CD8-positive, alpha-beta memory T cell (primary cell): ENCODE measurements around the gene TYRP1. TPM values are rescaled to one million over a fixed set of nuclear protein-coding genes. Genes with fewer than 3 reads are reported as not detected.

Source experiments
- CTCF ChIA-PET: fragments of 350-600 bp; sonication (Branson Sonifier 250); formaldehyde crosslinking; loops from one replicate; lab custom pipeline; 2021; ENCODE audit warnings: antibody characterized with exemption; lab: Charles Lee
- POLR2A ChIA-PET: fragments of 350-600 bp; sonication (Branson Sonifier 250); formaldehyde crosslinking; loops from one replicate; lab custom pipeline; 2021; ENCODE audit warnings: antibody characterized with exemption; lab: Charles Lee
- DNase-seq, 5 donors: peaks; one replicate each; pipeline versions ENCODE4 v3.0.0 to v3.0.0-alpha.2; 2020 to 2022; ENCODE audit warnings: mixed read lengths in 1 of 5
- H3K27ac ChIP-seq: one replicate; pipeline ENCODE4 v1.7.0; 2013; ENCODE audit warnings: low read depth, mild to moderate bottlenecking, low read length, moderate library complexity
- H3K27me3 ChIP-seq: 2 replicates; pipeline ENCODE4 v1.7.0; 2013; ENCODE audit warnings: low read length, mild to moderate bottlenecking; ENCODE audit not compliant: insufficient read depth, poor library complexity, severe bottlenecking
- H3K36me3 ChIP-seq: 2 replicates; pipeline ENCODE4 v1.7.0; 2013; ENCODE audit warnings: mild to moderate bottlenecking, low read length, moderate library complexity; ENCODE audit not compliant: insufficient read depth
- H3K4me1 ChIP-seq: 2 replicates; pipeline ENCODE4 v1.7.0; 2013; ENCODE audit warnings: mild to moderate bottlenecking, low read length, moderate library complexity; ENCODE audit not compliant: insufficient read depth
- H3K4me3 ChIP-seq: 2 replicates; pipeline ENCODE4 v1.7.0; 2013; ENCODE audit warnings: mild to moderate bottlenecking, low read length
- H3K9me3 ChIP-seq: 2 replicates; pipeline ENCODE4 v1.7.0; 2013; ENCODE audit warnings: mild to moderate bottlenecking, low read length
- H3K27ac Mint-ChIP-seq, 8 donors: one replicate each; pipeline ENCODE4 v1.8.0; 2020 to 2021; ENCODE audit warnings: mixed read lengths in 8 of 8, mild to moderate bottlenecking in 6 of 8, inconsistent platforms in 3 of 8, moderate library complexity in 3 of 8
- H3K27me3 Mint-ChIP-seq, 2 donors: one replicate each; pipeline ENCODE4 v1.8.0; 2020 to 2021; ENCODE audit warnings: mixed read lengths in 2 of 2, mild to moderate bottlenecking in 1 of 2, moderate library complexity in 1 of 2
- H3K36me3 Mint-ChIP-seq, 3 donors: one replicate each; pipeline ENCODE4 v1.8.0; 2020 to 2021; ENCODE audit warnings: mixed read lengths in 3 of 3, inconsistent platforms in 1 of 3, mild to moderate bottlenecking in 1 of 3
- H3K4me1 Mint-ChIP-seq, 3 donors: one replicate each; pipeline ENCODE4 v1.8.0; 2020 to 2021; ENCODE audit warnings: mixed read lengths in 3 of 3, inconsistent platforms in 1 of 3, mild to moderate bottlenecking in 1 of 3
- H3K4me3 Mint-ChIP-seq, 7 donors: one replicate each; pipeline ENCODE4 v1.8.0; 2020 to 2021; ENCODE audit warnings: mixed read lengths in 7 of 7, mild to moderate bottlenecking in 6 of 7, moderate library complexity in 4 of 7, inconsistent platforms in 2 of 7
- H3K9me3 Mint-ChIP-seq, 5 donors: one replicate each; pipeline ENCODE4 v1.8.0; 2020 to 2022; ENCODE audit warnings: mixed read lengths in 5 of 5, mild to moderate bottlenecking in 3 of 5, moderate library complexity in 2 of 5, inconsistent platforms in 1 of 5
- polyA plus RNA-seq: library from polyadenylated mRNA; unstranded; fragments of 300-500 nt; fragmentation: Illumina TruSeq; gene quantifications from one replicate; pipeline ENCODE4 v1.2.3, GENCODE V29; 2021
- total RNA-seq, 2 experiments: library from RNA; stranded (reverse); gene quantifications; one replicate each; pipeline ENCODE4 v1.2.3, GENCODE V29; 2021

TYRP1 gene
- total and polyA plus RNA-seq, 3 experiments from 2014 or later, result not detected

DNA sequence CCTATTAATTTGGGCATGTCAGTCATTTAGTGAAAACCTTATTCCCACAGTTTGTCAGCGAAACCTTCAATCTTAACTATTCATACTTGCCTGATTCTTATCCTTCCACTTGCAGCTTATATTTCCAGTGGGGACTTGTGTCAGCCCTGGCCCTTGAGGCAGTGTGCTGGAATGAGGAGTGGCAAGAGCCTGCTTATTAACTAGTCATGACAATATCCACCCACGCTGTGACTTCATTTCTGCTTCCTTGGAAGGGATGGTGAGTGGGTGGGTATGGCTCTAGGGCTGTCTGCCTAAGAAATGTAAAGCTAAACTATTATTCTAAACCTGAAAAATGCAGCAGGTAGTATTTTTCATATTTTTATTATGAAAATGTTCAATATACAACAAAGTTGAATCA lies 47.7 kb downstream of the TYRP1 start:
- ChIA-PET POLR2A (no interaction called here), CTCF (no interaction called here)

DNA sequence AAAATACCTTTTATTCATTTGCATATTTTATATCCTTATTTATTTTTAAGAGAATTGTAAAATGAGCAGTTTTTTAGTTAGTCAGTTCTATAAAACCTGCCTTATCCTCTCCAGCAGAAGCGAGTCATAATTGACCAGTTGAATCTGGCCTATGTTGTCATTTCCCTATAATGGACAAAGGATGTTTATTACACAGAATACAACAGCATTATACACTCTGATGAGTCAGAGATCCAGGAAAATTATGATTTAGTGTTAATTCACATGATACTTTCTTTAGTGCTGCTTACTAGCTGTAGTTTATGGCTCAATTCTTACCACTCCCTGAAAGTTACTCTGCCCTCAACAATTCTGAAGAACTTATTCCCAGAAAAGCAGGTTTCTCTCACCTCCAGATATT lies 54.8 kb downstream of the TYRP1 start:
- H3K36me3 Mint-ChIP-seq, result no peaks in the 10 kb centered on the region
- peaks cover 16 to 35% (median 21%) of the 10 kb centered on the region in 5 donors for H3K9me3 Mint-ChIP-seq
- no peaks in the 10 kb centered on the region for H3K27me3 ChIP-seq
- H3K27me3 Mint-ChIP-seq, result no peaks in the 10 kb centered on the region
- H3K9me3 ChIP-seq, result no peaks in the 10 kb centered on the region
- no peaks in the 10 kb centered on the region for H3K4me1 Mint-ChIP-seq
- H3K27ac ChIP-seq, result no peak overlapping the region
- no peak overlapping the region for H3K4me3 Mint-ChIP-seq
- no peak for DNase-seq
- ChIA-PET CTCF (no interaction called here), POLR2A (no interaction called here)
- no peaks in the 10 kb centered on the region for H3K36me3 ChIP-seq
- no peak overlapping the region for H3K27ac Mint-ChIP-seq
- no peaks in the 10 kb centered on the region for H3K4me1 ChIP-seq
- H3K4me3 ChIP-seq, result no peak overlapping the region

More for the DNA sequence above, 47.7 kb downstream of the TYRP1 start:
- Histone ChIP-seq H3K36me3 (no peaks in the 10 kb centered on the region), H3K9me3 (no peaks in the 10 kb centered on the region), H3K27ac (no peak overlapping the region), H3K27me3 (no peaks in the 10 kb centered on the region), H3K4me1 (no peaks in the 10 kb centered on the region), H3K4me3 (no peak overlapping the region)
- Mint-ChIP-seq H3K4me3 (no peak overlapping the region), H3K36me3 (no peaks in the 10 kb centered on the region), H3K27me3 (no peaks in the 10 kb centered on the region), H3K4me1 (no peaks in the 10 kb centered on the region), H3K27ac (peak overlapping the region in 1 of 8 donors; percentile 43), H3K9me3 (peaks cover 18 to 37% (median 20%) of the 10 kb centered on the region in 5 donors)
- DNase-seq, result no peak

DNA sequence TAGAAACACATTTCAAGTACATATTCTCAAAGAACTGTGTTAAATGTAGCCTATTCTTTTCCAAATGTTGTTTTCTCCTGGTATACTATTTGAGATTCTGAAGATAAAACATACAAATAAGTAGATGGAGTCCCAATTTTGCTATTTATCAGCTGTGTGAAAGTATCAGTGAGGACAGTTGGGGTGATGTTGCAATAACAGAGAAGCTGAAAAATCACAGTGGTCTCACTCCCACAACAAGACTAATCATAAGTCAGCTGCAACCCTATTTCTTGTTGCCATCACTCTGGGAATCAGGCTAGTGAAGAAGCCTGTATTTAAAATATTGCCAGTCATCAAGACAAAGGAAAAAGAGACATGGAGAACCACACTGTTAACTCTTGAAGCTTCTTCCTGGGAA lies 55.8 kb downstream of the TYRP1 start:
- H3K4me3 Mint-ChIP-seq, result no peak overlapping the region
- no peaks in the 10 kb centered on the region for H3K27me3 Mint-ChIP-seq
- ChIA-PET CTCF (no interaction called here), POLR2A (no interaction called here)
- DNase-seq, result no peak
- no peak overlapping the region for H3K27ac Mint-ChIP-seq
- H3K9me3 ChIP-seq, result no peaks in the 10 kb centered on the region
- no peaks in the 10 kb centered on the region for H3K4me1 ChIP-seq
- H3K36me3 Mint-ChIP-seq, result no peaks in the 10 kb centered on the region
- H3K9me3 Mint-ChIP-seq, result peaks cover 16 to 40% (median 21%) of the 10 kb centered on the region in 5 donors
- no peaks in the 10 kb centered on the region for H3K36me3 ChIP-seq
- no peak overlapping the region for H3K4me3 ChIP-seq
- H3K27ac ChIP-seq, result no peak overlapping the region
- H3K4me1 Mint-ChIP-seq, result no peaks in the 10 kb centered on the region
- H3K27me3 ChIP-seq, result no peaks in the 10 kb centered on the region

- H3K27ac Mint-ChIP-seq, result no peak overlapping the region
- no peaks in the 10 kb centered on the region for H3K36me3 ChIP-seq
- H3K4me1 ChIP-seq, result no peaks in the 10 kb centered on the region
- no peak overlapping the region for H3K27ac ChIP-seq
- no peaks in the 10 kb centered on the region for H3K27me3 ChIP-seq
- H3K4me1 Mint-ChIP-seq, result no peaks in the 10 kb centered on the region
- H3K4me3 Mint-ChIP-seq, result no peak overlapping the region
- CTCF ChIA-PET, result no interaction called here
- peaks cover 4 to 40% (median 13%) of the 10 kb centered on the region in 5 donors for H3K9me3 Mint-ChIP-seq
- no peaks in the 10 kb centered on the region for H3K36me3 Mint-ChIP-seq
- no peak overlapping the region for H3K4me3 ChIP-seq
- H3K9me3 ChIP-seq, result no peaks in the 10 kb centered on the region
- POLR2A ChIA-PET, result no interaction called here
- H3K27me3 Mint-ChIP-seq, result no peaks in the 10 kb centered on the region
- DNase-seq, result no peak
These were observed 60.7 kb downstream of the TYRP1 start for GRCh38 chr9:12753931-12754330.

DNA sequence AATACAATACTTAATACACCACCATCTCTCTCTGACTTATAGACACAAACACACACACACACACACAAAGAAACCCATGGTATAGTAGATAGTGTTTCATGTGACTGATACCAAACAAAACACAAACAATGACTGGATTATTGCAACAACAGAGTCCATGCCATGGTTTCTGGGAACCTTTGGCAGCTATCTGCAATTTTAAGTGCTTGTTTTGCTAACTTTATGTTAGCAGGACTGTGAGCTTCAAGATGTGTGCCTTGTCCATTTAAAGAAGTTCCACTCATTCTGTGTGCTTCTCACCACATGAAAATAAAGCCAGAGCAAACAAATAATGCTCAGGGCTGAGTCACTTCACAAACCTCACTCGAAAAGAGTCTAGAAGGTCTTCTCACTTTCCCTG lies 66.6 kb downstream of the TYRP1 start:
- H3K4me3 Mint-ChIP-seq, result no peak overlapping the region
- ChIA-PET POLR2A (no interaction called here), CTCF (no interaction called here)
- H3K27me3 Mint-ChIP-seq, result no peaks in the 10 kb centered on the region
- no peaks in the 10 kb centered on the region for H3K36me3 Mint-ChIP-seq
- Histone ChIP-seq H3K9me3 (no peaks in the 10 kb centered on the region), H3K27ac (no peak overlapping the region), H3K36me3 (no peaks in the 10 kb centered on the region), H3K4me1 (no peaks in the 10 kb centered on the region), H3K4me3 (no peak overlapping the region), H3K27me3 (no peaks in the 10 kb centered on the region)
- no peaks in the 10 kb centered on the region for H3K4me1 Mint-ChIP-seq
- H3K27ac Mint-ChIP-seq, result no peak overlapping the region
- H3K9me3 Mint-ChIP-seq, result peaks cover 5 to 47% (median 16%) of the 10 kb centered on the region in 5 donors
- DNase-seq, result no peak

Other genes starting within 250 kb of the TYRP1 start
- gene LURAP1L, start 81.6 kb downstream of the TYRP1 start, total RNA-seq, result not detected
- gene LURAP1L, start 81.6 kb downstream of the TYRP1 start, polyA plus RNA-seq, result not detected